DND-41 (cell line): Measurements from ENCODE around the gene CHAT.
A peak's percentile ranks its signal among the peaks of the same experiment; 100 is the strongest.

Experiments
- ATAC-seq: fragments of 200-7000 bp; cut with Tn5 transposase; 3 replicates; pipeline ENCODE4 v1.9.1; 2021; ENCODE audit warnings: low read depth; ENCODE audit not compliant: insufficient read depth
- DNase-seq: peaks from one replicate; pipeline ENCODE4 v3.0.0-alpha.2; 2020
- H2AFZ ChIP-seq: 2 replicates; pipeline ENCODE4 v1.6.0; 2012; ENCODE audit warnings: low read depth, low read length
- H3K27ac ChIP-seq: 2 replicates; pipeline ENCODE4 v1.5.1; 2012; ENCODE audit warnings: low read length, inconsistent platforms
- H3K27me3 ChIP-seq: fragments of 200-600 bp; sonication (generic); 2 replicates; pipeline ENCODE4 v1.6.0; 2012; ENCODE audit warnings: low read length, mild to moderate bottlenecking, inconsistent platforms; ENCODE audit not compliant: insufficient read depth, poor library complexity
- H3K36me3 ChIP-seq: 2 replicates; pipeline ENCODE4 v1.5.1; 2012; ENCODE audit warnings: low read length, inconsistent platforms; ENCODE audit not compliant: insufficient read depth
- H3K4me1 ChIP-seq: 2 replicates; pipeline ENCODE4 v1.5.1; 2012; ENCODE audit warnings: mild to moderate bottlenecking, low read length; ENCODE audit not compliant: insufficient read depth
- H3K4me2 ChIP-seq: 2 replicates; pipeline ENCODE4 v1.6.0; 2012; ENCODE audit warnings: mild to moderate bottlenecking, moderate library complexity, low read length, inconsistent platforms; ENCODE audit not compliant: insufficient read depth
- H3K4me3 ChIP-seq, 2 experiments: fragments of 200-600 bp in 1 of 2; shearing (Covaris generic) in 1 of 2; 2 replicates each; pipeline ENCODE4 v1.5.1; 2012 to 2016; ENCODE audit warnings: inconsistent platforms in 2 of 2, low read length in 2 of 2, mild to moderate bottlenecking in 2 of 2, low read depth in 1 of 2, moderate library complexity in 1 of 2
- H3K79me2 ChIP-seq: 2 replicates; pipeline ENCODE4 v1.6.0; 2012; ENCODE audit warnings: low read length, inconsistent platforms; ENCODE audit not compliant: insufficient read depth
- H3K9ac ChIP-seq: 2 replicates; pipeline ENCODE4 v1.6.0; 2012; ENCODE audit warnings: low read depth, mild to moderate bottlenecking, inconsistent platforms, low read length, moderate library complexity
- H3K9me3 ChIP-seq: 2 replicates; pipeline ENCODE4 v1.5.1; 2012; ENCODE audit warnings: low read length, moderate library complexity, mild to moderate bottlenecking, inconsistent platforms; ENCODE audit not compliant: insufficient read depth, severe bottlenecking
- H4K20me1 ChIP-seq: 2 replicates; pipeline ENCODE4 v1.6.0; 2012; ENCODE audit warnings: low read length; ENCODE audit not compliant: insufficient read depth
- CTCF ChIP-seq: IDR thresholded peaks from 2 replicates; pipeline ENCODE4 v1.5.1; 2012; ENCODE audit warnings: borderline replicate concordance, low read length, moderate library complexity, mild to moderate bottlenecking; ENCODE audit not compliant: poor library complexity, severe bottlenecking; ENCODE audit errors: extremely low read depth
- EZH2 ChIP-seq: IDR thresholded peaks from 3 replicates; pipeline ENCODE4 v1.6.1; 2012; ENCODE audit warnings: borderline replicate concordance, low read depth, mild to moderate bottlenecking, moderate library complexity, low read length, inconsistent platforms; ENCODE audit not compliant: severe bottlenecking

CHAT gene

DNA sequence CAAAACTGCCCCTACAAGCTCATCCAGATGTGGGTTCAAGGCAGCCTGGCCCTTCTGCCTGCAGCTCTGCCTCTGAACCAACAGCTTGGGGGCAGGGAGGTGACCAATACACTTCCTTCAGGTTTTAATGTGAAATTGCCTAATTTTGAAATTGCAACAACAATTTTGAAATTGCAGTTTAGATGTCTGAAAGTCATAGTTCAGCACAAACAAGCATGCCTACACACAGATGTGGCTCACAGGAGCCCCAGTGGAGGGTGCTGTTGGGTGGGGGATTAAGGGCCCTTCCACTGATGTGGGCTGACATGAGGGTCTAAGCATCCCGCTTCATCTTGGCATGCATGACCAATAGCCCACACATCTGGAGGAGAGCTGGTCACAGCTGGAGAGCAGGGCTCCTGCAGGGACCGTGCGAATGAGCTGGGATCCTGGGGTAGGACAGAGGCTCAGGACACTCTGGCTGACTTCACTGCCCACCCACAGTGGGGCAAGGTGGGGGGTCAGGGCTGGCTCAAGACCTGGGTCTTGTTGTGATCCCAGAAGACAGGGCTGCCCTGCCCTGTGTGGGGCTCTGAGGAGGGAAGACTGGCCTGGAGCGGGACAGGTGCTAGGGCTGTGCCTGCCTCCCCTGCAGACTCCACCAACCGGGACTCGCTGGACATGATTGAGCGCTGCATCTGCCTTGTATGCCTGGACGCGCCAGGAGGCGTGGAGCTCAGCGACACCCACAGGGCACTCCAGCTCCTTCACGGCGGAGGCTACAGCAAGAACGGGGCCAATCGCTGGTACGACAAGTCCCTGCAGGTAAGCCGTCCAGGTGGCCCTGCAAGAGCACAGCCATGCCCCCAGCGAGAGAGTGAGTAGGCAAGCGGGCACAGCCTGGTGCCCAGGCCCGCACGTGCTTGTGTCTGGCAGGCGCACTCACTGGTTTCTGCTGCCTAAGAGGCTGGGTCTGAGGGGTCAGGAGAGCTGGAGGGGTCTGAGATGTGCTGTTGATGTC is 32.3 kb downstream of the CHAT start:
- no peaks in the 10 kb centered on the region for H3K79me2 ChIP-seq
- ATAC-seq (no peak), DNase-seq (peak; percentile 22)
- H2AFZ ChIP-seq: no peak overlapping the region
- peaks cover 45% of the 10 kb centered on the region for H3K4me1 ChIP-seq
- TF ChIP-seq EZH2 (no peak), CTCF (peak; percentile 27)
- H3K9ac ChIP-seq: no peak overlapping the region
- no peak overlapping the region for H3K4me2 ChIP-seq
- H3K9me3 ChIP-seq: no peaks in the 10 kb centered on the region
- no peaks in the 10 kb centered on the region for H3K27me3 ChIP-seq
- H3K4me3 ChIP-seq: no peak overlapping the region
- no peaks in the 10 kb centered on the region for H3K36me3 ChIP-seq
- no peaks in the 10 kb centered on the region for H4K20me1 ChIP-seq
- peak overlapping the region; percentile 22; the same call in 1 of the 2 replicates for H3K27ac ChIP-seq

DNA sequence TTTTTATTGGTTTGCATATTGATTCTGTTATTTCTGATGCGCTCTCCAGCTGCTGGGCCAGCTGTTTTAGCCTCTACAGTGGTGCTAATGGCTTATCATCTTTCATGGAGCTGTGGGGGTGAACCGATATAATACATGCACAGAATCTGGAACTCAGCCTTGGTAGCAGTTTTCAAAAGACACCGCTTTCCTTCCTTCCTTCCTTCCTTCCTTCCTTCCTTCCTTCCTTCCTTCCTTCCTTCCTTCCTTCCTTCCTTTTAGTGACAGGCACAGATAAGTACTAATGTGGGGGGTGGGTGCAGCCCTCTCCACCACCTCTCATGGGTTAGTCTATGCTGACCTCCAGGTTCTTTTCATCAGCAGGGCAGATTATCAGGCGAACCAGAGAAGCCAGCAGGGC is 33.7 kb downstream of the CHAT start:
- Histone ChIP-seq H3K27me3 (no peaks in the 10 kb centered on the region), H3K9me3 (no peaks in the 10 kb centered on the region), H2AFZ (no peak overlapping the region), H3K79me2 (no peaks in the 10 kb centered on the region), H3K36me3 (no peaks in the 10 kb centered on the region), H4K20me1 (no peaks in the 10 kb centered on the region), H3K4me3 (no peak overlapping the region), H3K27ac (peak overlapping the region; percentile 90), H3K4me2 (no peak overlapping the region), H3K4me1 (peaks cover 47% of the 10 kb centered on the region), H3K9ac (no peak overlapping the region; the same call in 1 of the 2 replicates)
- TF ChIP-seq CTCF (no peak), EZH2 (no peak)
- no peak for DNase-seq
- ATAC-seq: no peak

DNA sequence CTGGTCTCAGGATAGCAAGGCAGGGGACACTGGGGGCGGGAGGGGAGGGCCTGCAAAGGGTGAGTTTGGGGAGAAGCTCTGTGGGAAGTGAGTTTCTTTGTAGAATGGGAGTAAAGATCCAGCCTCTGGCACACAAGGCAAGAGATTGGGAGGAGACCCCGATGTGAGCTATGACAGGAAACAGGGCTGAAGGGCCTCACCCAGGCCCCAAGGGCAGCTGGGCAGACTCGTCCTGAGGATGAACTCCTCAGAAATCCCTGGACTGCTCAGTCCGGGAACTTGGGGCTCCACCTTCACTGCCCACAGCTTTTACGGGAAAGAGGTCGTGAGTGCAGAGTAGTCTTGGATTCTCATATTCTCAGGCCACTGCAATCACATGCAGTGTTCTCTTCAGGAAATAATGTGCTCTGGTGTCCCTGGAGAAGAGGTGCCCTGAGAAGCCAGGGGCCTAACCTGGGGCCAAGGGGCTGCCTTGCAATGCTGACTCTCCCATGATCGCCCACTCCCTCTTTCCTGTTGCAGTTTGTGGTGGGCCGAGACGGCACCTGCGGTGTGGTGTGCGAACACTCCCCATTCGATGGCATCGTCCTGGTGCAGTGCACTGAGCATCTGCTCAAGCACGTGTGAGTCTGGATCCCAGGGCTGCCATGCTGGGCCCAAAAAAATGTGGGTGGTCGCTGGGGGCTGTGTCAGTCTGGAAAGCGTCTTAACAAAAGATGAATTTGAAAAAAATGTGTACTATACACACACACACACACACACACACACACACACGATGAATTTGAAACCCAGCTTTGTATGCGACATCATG is 34.4 kb downstream of the CHAT start:
- no peak for TF ChIP-seq CTCF
- DNase-seq (peak; percentile 85), ATAC-seq (peak; percentile 55)
- Histone ChIP-seq H3K27ac (peak overlapping the region; percentile 90), H3K27me3 (no peaks in the 10 kb centered on the region), H3K4me1 (peaks cover 47% of the 10 kb centered on the region), H3K79me2 (no peaks in the 10 kb centered on the region), H3K4me2 (peak overlapping the region; percentile 46), H2AFZ (peak overlapping the region; percentile 21; the same call in 1 of the 2 replicates), H3K9ac (peak overlapping the region; percentile 44), H3K9me3 (no peaks in the 10 kb centered on the region), H3K4me3 (peak overlapping the region in 1 of 2 experiments; percentile 4; a peak in 1 of 4 replicates), H4K20me1 (no peaks in the 10 kb centered on the region), H3K36me3 (no peaks in the 10 kb centered on the region)
